ENCODE measurements around the gene ZNF784.

The ZNF784 gene

GRCh38 chr19:55656552-55656951, 32.2 kb upstream of the ZNF784 start:
- FAIRE-seq = no peak

- no peak for FAIRE-seq
Observed at GRCh38 chr19:55655648-55656040, 31.3 kb upstream of the ZNF784 start.

- FAIRE-seq = no peak
Observed at GRCh38 chr19:55654868-55655647, 30.7 kb upstream of the ZNF784 start, which contains the start of gene U2AF2. TSS of gene U2AF2 (plus strand) at chr19:55655035. CDS start at chr19:55655105, 70 bp downstream.

GRCh38 chr19:55654323-55654867, 30.0 kb upstream of the ZNF784 start:
- FAIRE-seq = peak; percentile 94

GRCh38 chr19:55653651-55654322, 29.4 kb upstream of the ZNF784 start:
- no peak for FAIRE-seq

GRCh38 chr19:55652311-55653128, 28.2 kb upstream of the ZNF784 start:
- no peak for FAIRE-seq

- no peak for FAIRE-seq
Observed at GRCh38 chr19:55651236-55651635, 26.9 kb upstream of the ZNF784 start.

- FAIRE-seq = no peak
Observed at GRCh38 chr19:55650602-55651230, 26.4 kb upstream of the ZNF784 start.

- no peak for FAIRE-seq
Observed at GRCh38 chr19:55650126-55650557, 25.8 kb upstream of the ZNF784 start.

- no peak for FAIRE-seq
Observed at GRCh38 chr19:55649268-55650125, 25.1 kb upstream of the ZNF784 start.

- FAIRE-seq = no peak
Observed at GRCh38 chr19:55648585-55649267, 24.4 kb upstream of the ZNF784 start.

GRCh38 chr19:55647732-55648584, 23.6 kb upstream of the ZNF784 start, which contains the start of gene CCDC106:
TSS of gene CCDC106 (plus strand) at chr19:55648212. CDS start at chr19:55649047, 835 bp downstream.
- FAIRE-seq = no peak

- no peak for FAIRE-seq
Observed at GRCh38 chr19:55646889-55647731, 22.7 kb upstream of the ZNF784 start.

- FAIRE-seq = no peak
Observed at GRCh38 chr19:55645512-55645881, 21.1 kb upstream of the ZNF784 start.

- FAIRE-seq = no peak
Observed at GRCh38 chr19:55644842-55645511, 20.6 kb upstream of the ZNF784 start.

- no peak for FAIRE-seq
Observed at GRCh38 chr19:55644191-55644833, 19.9 kb upstream of the ZNF784 start.

GRCh38 chr19:55643887-55644176, 19.5 kb upstream of the ZNF784 start:
- FAIRE-seq = no peak
